SH-SY5Y (cell line): Measurements from ENCODE around the gene LRRC38.

Experiments
- GATA2 ChIP-seq: IDR thresholded peaks from 2 replicates; pipeline ENCODE4 v1.6.1; 2011; ENCODE audit warnings: mild to moderate bottlenecking, low read depth, low read length
- GATA3 ChIP-seq: IDR thresholded peaks from 2 replicates; pipeline ENCODE4 v1.6.1; 2011; ENCODE audit warnings: low read depth, mild to moderate bottlenecking, low read length, moderate library complexity

DNA sequence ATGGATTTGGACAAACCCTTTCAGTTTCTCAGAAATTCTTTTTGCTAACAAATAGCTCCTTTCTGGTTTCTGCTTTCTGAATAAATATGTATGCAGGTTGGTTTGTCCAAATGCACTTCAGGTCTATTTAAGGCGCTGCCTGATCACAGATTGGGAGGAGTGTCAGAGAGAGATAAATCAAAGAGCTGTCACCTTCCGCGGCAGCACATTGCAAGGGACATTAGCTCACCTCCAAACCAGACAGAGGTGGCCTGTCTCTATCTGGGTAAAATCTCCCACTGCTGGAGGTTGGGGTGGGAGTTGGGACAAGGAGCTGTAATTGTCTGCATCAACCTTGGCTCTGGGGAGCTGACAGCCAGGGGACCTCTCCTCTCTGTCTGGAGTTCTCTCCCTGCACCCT lies 78.3 kb downstream of the LRRC38 start:
- no peak for TF ChIP-seq GATA3
- no peak for TF ChIP-seq GATA2
